Progenitor cell of endocrine pancreas (in vitro differentiated cells): ENCODE data around the gene ATP10A. TPM values are rescaled to one million over a fixed set of nuclear protein-coding genes. Genes with fewer than 3 reads are reported as not detected.
A peak's percentile ranks its signal among the peaks of the same experiment; 100 is the strongest.

Experiments used
- DNase-seq: peaks from one replicate; pipeline ENCODE4 v3.0.0; 2021; ENCODE audit warnings: low spot score; ENCODE audit not compliant: unreplicated experiment
- H3K27ac Mint-ChIP-seq: 2 replicates; pipeline ENCODE4 v1.8.0; 2021; ENCODE audit warnings: mild to moderate bottlenecking, moderate library complexity, mixed read lengths
- H3K27me3 Mint-ChIP-seq: 2 replicates; pipeline ENCODE4 v1.8.0; 2021; ENCODE audit warnings: mixed read lengths
- H3K36me3 Mint-ChIP-seq: 2 replicates; pipeline ENCODE4 v1.8.0; 2022; ENCODE audit warnings: mixed read lengths; ENCODE audit not compliant: insufficient read depth
- H3K4me1 Mint-ChIP-seq: 2 replicates; pipeline ENCODE4 v1.8.0; 2021; ENCODE audit warnings: low read depth, mixed read lengths
- H3K4me3 Mint-ChIP-seq: 2 replicates; pipeline ENCODE4 v1.8.0; 2021; ENCODE audit warnings: low read depth, mild to moderate bottlenecking, moderate library complexity, mixed read lengths
- H3K9me3 Mint-ChIP-seq: 2 replicates; pipeline ENCODE4 v1.8.0; 2021; ENCODE audit warnings: low read depth, mixed read lengths
- CTCF ChIP-seq: fragments of 200-600 bp; sonication (generic); IDR thresholded peaks from one replicate; pipeline ENCODE4 v1.5.0; 2021; ENCODE audit warnings: antibody characterized with exemption, mild to moderate bottlenecking; ENCODE audit not compliant: unreplicated experiment
- total RNA-seq: library from RNA; stranded (reverse); gene quantifications from 2 replicates; pipeline ENCODE4 v1.2.1, GENCODE V29; 2021

Gene ATP10A
- total RNA-seq, 1 donor from 2014 or later, result 0.07 TPM

- H3K4me1 Mint-ChIP-seq, result peaks cover 7% of the 10 kb centered on the region
- H3K36me3 Mint-ChIP-seq, result no peaks in the 10 kb centered on the region
- DNase-seq, result peak; percentile 21
- peak overlapping the region; percentile 47 for H3K27ac Mint-ChIP-seq
- no peak for TF ChIP-seq CTCF
- H3K4me3 Mint-ChIP-seq, result peak overlapping the region; percentile 70
- peaks cover 44% of the 10 kb centered on the region for H3K27me3 Mint-ChIP-seq
- peaks cover 2% of the 10 kb centered on the region for H3K9me3 Mint-ChIP-seq
These were observed 12.7 kb downstream of the ATP10A start for GRCh38 chr15:25850154-25851111.

- peaks cover 45% of the 10 kb centered on the region for H3K27me3 Mint-ChIP-seq
- TF ChIP-seq CTCF, result no peak
- H3K9me3 Mint-ChIP-seq, result no peaks in the 10 kb centered on the region
- H3K36me3 Mint-ChIP-seq, result no peaks in the 10 kb centered on the region
- no peak overlapping the region for H3K27ac Mint-ChIP-seq
- peak overlapping the region; percentile 70 for H3K4me3 Mint-ChIP-seq
- peaks cover 7% of the 10 kb centered on the region for H3K4me1 Mint-ChIP-seq
- DNase-seq, result no peak
These were observed 13.8 kb downstream of the ATP10A start for GRCh38 chr15:25849157-25849921.

GRCh38 chr15:25848784-25849156 lies 14.4 kb downstream of the ATP10A start:
- H3K4me1 Mint-ChIP-seq, result peaks cover 7% of the 10 kb centered on the region
- H3K36me3 Mint-ChIP-seq, result no peaks in the 10 kb centered on the region
- no peak overlapping the region for H3K27ac Mint-ChIP-seq
- peaks cover 48% of the 10 kb centered on the region for H3K27me3 Mint-ChIP-seq
- no peak for DNase-seq
- no peak overlapping the region for H3K4me3 Mint-ChIP-seq
- no peaks in the 10 kb centered on the region for H3K9me3 Mint-ChIP-seq
- no peak for TF ChIP-seq CTCF

GRCh38 chr15:25848325-25848724 lies 14.8 kb downstream of the ATP10A start:
- peaks cover 49% of the 10 kb centered on the region for H3K27me3 Mint-ChIP-seq
- DNase-seq, result no peak
- H3K27ac Mint-ChIP-seq, result no peak overlapping the region
- no peaks in the 10 kb centered on the region for H3K9me3 Mint-ChIP-seq
- no peak overlapping the region for H3K4me3 Mint-ChIP-seq
- peaks cover 7% of the 10 kb centered on the region for H3K4me1 Mint-ChIP-seq
- no peaks in the 10 kb centered on the region for H3K36me3 Mint-ChIP-seq
- no peak for TF ChIP-seq CTCF

- H3K27me3 Mint-ChIP-seq, result peaks cover 37% of the 10 kb centered on the region
- no peak overlapping the region for H3K27ac Mint-ChIP-seq
These were observed 16.1 kb downstream of the ATP10A start for GRCh38 chr15:25847051-25847450.

More at GRCh38 chr15:25847051-25847450, 16.1 kb downstream of the ATP10A start:
- Mint-ChIP-seq H3K4me3 (no peak overlapping the region), H3K36me3 (no peaks in the 10 kb centered on the region), H3K4me1 (peaks cover 7% of the 10 kb centered on the region), H3K9me3 (no peaks in the 10 kb centered on the region)
- no peak for DNase-seq
- no peak for TF ChIP-seq CTCF
